Endothelial cell of umbilical vein (primary cell): ENCODE measurements around the gene CTU2. TPM values are rescaled to one million over a fixed set of nuclear protein-coding genes. Genes with fewer than 3 reads are reported as not detected.

Experiments
- BruUV-seq: library from RNA; stranded (reverse); fragments of 400-500 nt; replicated peaks from 2 replicates; lab custom pipeline; 2021; lab: Mats Ljungman, UMichigan
- CTCF ChIA-PET: fragments of 300-600, 350-600 bp; sonication (Branson Sonifier 250); formaldehyde crosslinking; loops from one replicate; lab custom pipeline; 2021; ENCODE audit warnings: antibody characterized with exemption, inconsistent platforms; lab: Charles Lee
- POLR2A ChIA-PET: fragments of 300-600, 350-600 bp; sonication (Branson Sonifier 250); formaldehyde crosslinking; loops from one replicate; lab custom pipeline; 2021; ENCODE audit warnings: antibody characterized with exemption, inconsistent platforms; lab: Charles Lee
- DNase-seq: peaks from one replicate; pipeline ENCODE4 v3.0.0-alpha.2; 2011; ENCODE audit warnings: low read depth, low spot score
- FAIRE-seq: peaks from 2 replicates; lab custom pipeline; 2011; peaks lifted over from hg19 to GRCh38; lab: Jason Lieb, UNC
- H2AFZ ChIP-seq: 2 replicates; pipeline ENCODE4 v1.6.0; 2012; ENCODE audit warnings: low read depth, low read length, control low read depth, inconsistent platforms
- H3K27ac ChIP-seq: 2 replicates; pipeline ENCODE4 v1.5.1; 2011; ENCODE audit warnings: low read depth, mild to moderate bottlenecking, control low read depth, low read length, moderate library complexity; ENCODE audit not compliant: insufficient read depth
- H3K27me3 ChIP-seq, 2 experiments: 2 replicates each; pipeline versions ENCODE4 v1.6.0 to v1.6.1; 2011; ENCODE audit warnings: low read length in 2 of 2, mixed read lengths in 1 of 2; ENCODE audit not compliant: control insufficient read depth in 2 of 2, insufficient read depth in 2 of 2
- H3K36me3 ChIP-seq, 2 experiments: 2 replicates in 1 of 2; 3 replicates in 1 of 2; pipeline ENCODE4 v1.5.1; 2011; ENCODE audit warnings: low read length in 2 of 2, mild to moderate bottlenecking in 1 of 2, moderate library complexity in 1 of 2; ENCODE audit not compliant: control insufficient read depth in 2 of 2, insufficient read depth in 2 of 2; ENCODE audit errors: extremely low read depth in 1 of 2
- H3K4me1 ChIP-seq: 3 replicates; pipeline ENCODE4 v1.5.1; 2011; ENCODE audit warnings: mild to moderate bottlenecking, low read length; ENCODE audit not compliant: control insufficient read depth, insufficient read depth; ENCODE audit errors: extremely low read depth
- H3K4me2 ChIP-seq: 2 replicates; pipeline ENCODE4 v1.6.1; 2011; ENCODE audit warnings: low read length, control low read depth, mixed read lengths; ENCODE audit not compliant: insufficient read depth
- H3K4me3 ChIP-seq, 3 experiments: fragments of 200-600 bp in 1 of 3; sonication (generic), shearing (Covaris generic) in 1 of 3; replicated peaks in 1 of 3; 2 replicates each; pipeline ENCODE4 v1.5.1; 2011 to 2016; ENCODE audit warnings: control low read depth in 3 of 3, low read length in 3 of 3, mild to moderate bottlenecking in 2 of 3, inconsistent platforms in 1 of 3, low read depth in 1 of 3, moderate library complexity in 1 of 3; ENCODE audit not compliant: insufficient read depth in 1 of 3
- H3K79me2 ChIP-seq: 2 replicates; pipeline ENCODE4 v1.6.0; 2012; ENCODE audit warnings: low read length, inconsistent platforms; ENCODE audit not compliant: control insufficient read depth, insufficient read depth
- H3K9ac ChIP-seq: replicated peaks from 2 replicates; pipeline ENCODE3; 2011; ENCODE audit warnings: low read length, control low read depth; ENCODE audit not compliant: insufficient read depth; ENCODE audit errors: extremely low read depth
- H3K9me1 ChIP-seq: replicated peaks from 3 replicates; pipeline ENCODE4 v1.6.0; 2011; ENCODE audit warnings: mild to moderate bottlenecking, low read length; ENCODE audit not compliant: control insufficient read depth, insufficient read depth; ENCODE audit errors: extremely low read depth
- H3K9me3 ChIP-seq: replicated peaks from 2 replicates; pipeline ENCODE4 v1.5.1; 2012; ENCODE audit warnings: low read length, inconsistent platforms; ENCODE audit not compliant: control insufficient read depth, insufficient read depth
- H4K20me1 ChIP-seq: replicated peaks from 2 replicates; pipeline ENCODE3; 2011; ENCODE audit warnings: mild to moderate bottlenecking, low read length; ENCODE audit not compliant: control insufficient read depth, insufficient read depth; ENCODE audit errors: extremely low read depth
- CTCF ChIP-seq, 2 donors: IDR thresholded peaks; 1 replicate in 1 of 2; 2 replicates in 1 of 2; pipeline ENCODE4 v1.5.1; 2011; ENCODE audit warnings: low read length in 2 of 2, mild to moderate bottlenecking in 2 of 2, moderate library complexity in 2 of 2, control low read depth in 1 of 2, inconsistent platforms in 1 of 2, low read depth in 1 of 2; ENCODE audit not compliant: insufficient read depth in 1 of 2; ENCODE audit errors: extremely low read depth in 1 of 2
- EZH2 ChIP-seq: IDR thresholded peaks from 2 replicates; pipeline ENCODE4 v1.6.1; 2012; ENCODE audit warnings: borderline replicate concordance, low read depth, mild to moderate bottlenecking, moderate library complexity, low read length, inconsistent platforms; ENCODE audit not compliant: severe bottlenecking
- FOS ChIP-seq: IDR thresholded peaks from 2 replicates; pipeline ENCODE4 v1.6.1; 2011; ENCODE audit warnings: mild to moderate bottlenecking, low read length, moderate library complexity, borderline replicate concordance; ENCODE audit not compliant: insufficient read depth
- JUN ChIP-seq: IDR thresholded peaks from 2 replicates; pipeline ENCODE4 v1.6.1; 2011; ENCODE audit warnings: borderline replicate concordance, low read depth; ENCODE audit not compliant: insufficient read length, insufficient read depth
- MAX ChIP-seq: IDR thresholded peaks from 2 replicates; pipeline ENCODE4 v1.6.1; 2011; ENCODE audit not compliant: insufficient read depth, insufficient read length
- MYC ChIP-seq: IDR thresholded peaks from one replicate; pipeline ENCODE4 v1.6.1; 2011; ENCODE audit warnings: mild to moderate bottlenecking, low read depth, low read length
- POLR2AphosphoS5 ChIP-seq: IDR thresholded peaks from 2 replicates; pipeline ENCODE4 v1.6.1; 2012; ENCODE audit warnings: low read depth, mild to moderate bottlenecking, control low read depth, low read length, moderate library complexity; ENCODE audit not compliant: insufficient read depth
- dilution Hi-C: fragments of 300-500 bp; cut with MboI; formaldehyde crosslinking; loops from one replicate; pipeline ENCODE4 v1.15.0; 2019; ENCODE audit warnings: low sequenced_read_pairs; ENCODE audit not compliant: extremely low pct_ligation_motif_present
- intact Hi-C: fragments of 100-400 bp; cut with micrococcal nuclease; formaldehyde crosslinking; loops from one replicate; pipeline ENCODE4 v1.10.0; 2022
- polyA plus RNA-seq, 4 experiments: library from polyadenylated mRNA; depleted of rRNA in 3 of 4; stranded (reverse) in 3 of 4; unstranded in 1 of 4; fragments of >200 nt; gene quantifications; 2 replicates each; pipeline versions ENCODE4 v1.2.1 to v1.2.3, GENCODE V29; 2011 to 2012; ENCODE audit warnings: missing spikeins in 1 of 4
- total RNA-seq: library from RNA; stranded (reverse); gene quantifications from 2 replicates; pipeline ENCODE4 v1.2.3, GENCODE V29; 2021

Gene CTU2
- total and polyA plus RNA-seq, 2 donors (not counting 3 experiments of a cell fraction or from before 2014, with no cell fraction given), result 26.1 to 33.7 TPM

GRCh38 chr16:88734361-88734728 is 28.0 kb downstream of the CTU2 start:
- H3K9me3 ChIP-seq, result no peaks in the 10 kb centered on the region
- H3K27me3 ChIP-seq, result no peaks in the 10 kb centered on the region
- no peak for DNase-seq
- H2AFZ ChIP-seq, result no peak overlapping the region
- H3K9me1 ChIP-seq, result no peaks in the 10 kb centered on the region
- intact Hi-C loops, result no loop called here
- no peak overlapping the region for H3K4me2 ChIP-seq
- no peak overlapping the region for H3K9ac ChIP-seq
- ChIA-PET POLR2A (no interaction called here), CTCF (interaction anchor here (7.3 kb wide), 1 partner anchor 47 kb away, joined by 165 read pairs; the partner anchor contains the start of gene PIEZO1)
- no peak overlapping the region for H3K27ac ChIP-seq
- peaks cover 7 to 63% of the 10 kb centered on the region in 2 experiments for H3K36me3 ChIP-seq
- FAIRE-seq, result no peak
- peaks cover 2% of the 10 kb centered on the region for H3K79me2 ChIP-seq
- BruUV-seq, result no TSS peak
- no peaks in the 10 kb centered on the region for H4K20me1 ChIP-seq
- H3K4me1 ChIP-seq, result no peaks in the 10 kb centered on the region
- no peak for TF ChIP-seq POLR2AphosphoS5
- no peak for TF ChIP-seq CTCF (IDR thresholded peaks at IDR 0.05; ENCODE audit: extremely low read depth in 1 of 2, insufficient read depth in 1 of 2, low read depth in 1 of 2, low read length in 2 of 2)
- TF ChIP-seq MYC, result no peak
- TF ChIP-seq MAX, result no peak
- TF ChIP-seq JUN, result no peak
- no peak for TF ChIP-seq FOS
- TF ChIP-seq EZH2, result no peak
- no peak overlapping the region for H3K4me3 ChIP-seq
- dilution Hi-C loops, result no loop called here
